ENCODE measurements around the gene BCKDHB. TPM values are rescaled to one million over a fixed set of nuclear protein-coding genes. Genes with fewer than 3 reads are reported as not detected.
A peak's percentile ranks its signal among the peaks of the same experiment; 100 is the strongest.

Gene BCKDHB
- total and polyA plus RNA-seq, 2 of the 4 experiments (the other 2 are of a cell fraction) = 11.2 to 11.8 TPM

GRCh38 chr6:80165819-80166218 lies 59.3 kb downstream of the BCKDHB start:
- Histone ChIP-seq H3K9ac (ENCODE audit: low read depth, low read length) (no peak overlapping the region), H3K36me3 (ENCODE audit: control insufficient read depth, insufficient read depth, low read length) (0 out of 2 replicates have a peak, but pooled peaks cover 3% of the 10 kb centered on the region), H2AK9ac (replicated peaks; ENCODE audit: low read depth, low read length, poor library complexity) (no peak overlapping the region), H3K27ac (ENCODE audit: insufficient read depth, low read length) (no peak overlapping the region), H3K79me1 (ENCODE audit: low read depth in 1 of 2, low read length in 2 of 2) (peaks cover 0 to 4% of the 10 kb centered on the region in 2 experiments; a peak in 1 of 4 replicates), H2BK5ac (ENCODE audit: low read depth, low read length, poor library complexity, severe bottlenecking) (no peak overlapping the region), H2BK120ac (ENCODE audit: low read depth, low read length) (no peak overlapping the region), H4K20me1 (ENCODE audit: insufficient read depth, low read length) (no peaks in the 10 kb centered on the region), H3K9me1 (ENCODE audit: insufficient read depth, low read length) (peaks cover 3% of the 10 kb centered on the region), H3K9me3 (ENCODE audit: control insufficient read depth, insufficient read depth, low read length) (no peaks in the 10 kb centered on the region), H4K91ac (ENCODE audit: insufficient read depth, low read depth, low read length) (no peak overlapping the region), H4K8ac (ENCODE audit: low read depth in 2 of 2, low read length in 2 of 2) (no peak overlapping the region), H3K4me2 (ENCODE audit: low read depth, low read length) (no peak overlapping the region), H3K18ac (ENCODE audit: low read depth, low read length) (no peak overlapping the region), H4K5ac (ENCODE audit: low read depth, low read length) (no peak overlapping the region), H3K14ac (replicated peaks; ENCODE audit: low read depth, low read length) (no peak overlapping the region), H3K27me3 (ENCODE audit: control insufficient read depth, insufficient read depth, low read length) (no peaks in the 10 kb centered on the region), H3K4me3 (ENCODE audit: insufficient read depth, low read depth, low read length) (no peak overlapping the region), H2BK15ac (ENCODE audit: low read depth, low read length) (no peak overlapping the region), H3K4ac (ENCODE audit: low read depth, low read length) (no peak overlapping the region), H2AK5ac (ENCODE audit: low read depth, low read length) (no peak overlapping the region), H3K23ac (ENCODE audit: low read depth, low read length) (no peak overlapping the region), H2BK20ac (ENCODE audit: low read depth, low read length) (no peak overlapping the region), H2AFZ (replicated peaks; ENCODE audit: low read length, poor library complexity) (no peak overlapping the region), H3K56ac (ENCODE audit: extremely low read depth, insufficient read depth, low read length) (no peak overlapping the region), H3K4me1 (ENCODE audit: control insufficient read depth, insufficient read depth, low read length) (peaks cover 3% of the 10 kb centered on the region)
- no TSS peak for BruUV-seq (replicated peaks)
- intact Hi-C loops (cut with micrococcal nuclease) (no loop called here), dilution Hi-C loops (cut with HindIII; ENCODE audit: low sequenced_read_pairs, unreplicated experiment) (no loop called here), in situ Hi-C loops (cut with MboI; ENCODE audit: low sequenced_read_pairs) (no loop called here)
- ChIA-PET POLR2A (ENCODE audit: unreplicated experiment) (no interaction called here), CTCF (interaction anchor here (1.0 kb wide), 1 partner anchor 41 kb away, joined by 4 read pairs; no protein-coding TSS in a partner anchor)
- TF ChIP-seq NFE2L2 (IDR thresholded peaks at IDR 0.05; ENCODE audit: low read depth, low read length) (no peak), BHLHE40 (IDR thresholded peaks at IDR 0.05; ENCODE audit: low read depth, low read length) (no peak), CHD1 (IDR thresholded peaks at IDR 0.05; ENCODE audit: low read depth, low read length) (no peak), SMC3 (IDR thresholded peaks at IDR 0.05; ENCODE audit: low read depth, low read length) (no peak), RAD21 (IDR thresholded peaks at IDR 0.05; ENCODE audit: low read length) (no peak), MAZ (IDR thresholded peaks at IDR 0.05; ENCODE audit: borderline replicate concordance, low read depth, low read length) (no peak), USF2 (IDR thresholded peaks at IDR 0.05; ENCODE audit: low read depth, low read length) (no peak), RFX5 (IDR thresholded peaks at IDR 0.05; ENCODE audit: low read depth, low read length) (no peak), CTCF (conservative IDR thresholded peaks at IDR 0.05; ENCODE audit: low read depth, low read length) (no peak), MAFK (IDR thresholded peaks at IDR 0.05; ENCODE audit: low read depth, low read length) (no peak), FOS (IDR thresholded peaks at IDR 0.05; ENCODE audit: low read depth, low read length) (no peak), POLR2A (IDR thresholded peaks at IDR 0.05; ENCODE audit: low read depth, low read length) (no peak), MXI1 (IDR thresholded peaks at IDR 0.05; ENCODE audit: borderline replicate concordance, low read depth, low read length) (no peak), ELK1 (IDR thresholded peaks at IDR 0.05; ENCODE audit: borderline replicate concordance, low read depth, low read length) (no peak), CEBPB (IDR thresholded peaks at IDR 0.05; ENCODE audit: low read depth, low read length) (no peak), RCOR1 (IDR thresholded peaks at IDR 0.05; ENCODE audit: insufficient replicate concordance, low read length) (no peak)
- no peak for ATAC-seq (ENCODE audit: low read depth)
- no CpG with 5 or more reads among the region's 1 CpG for WGBS, 2 experiments (ENCODE audit: extremely low coverage in 2 of 2, insufficient read length in 1 of 2)
- DNase-seq = peak; percentile 29

Data from IMR-90 (cell line).